Right hindlimb (tissue), 1 donor: Measurements from ENCODE around the gene FA2H.
A peak's percentile ranks its signal among the peaks of the same experiment; 100 is the strongest.
"Not testable (repeated sequence)": the region's sequence is repeated elsewhere in the genome, so short reads cannot be mapped to it uniquely, and the experiment has no call there.

ENCODE experiments used
- DNase-seq: peaks from one replicate; pipeline ENCODE4 v3.0.0-alpha.2; 2018

The FA2H gene

GRCh38 chr16:74774223-74775139, at the start of gene FA2H:
TSS of gene FA2H (minus strand) at chr16:74774820. CDS start at chr16:74774755, 65 bp downstream.
- DNase-seq = peak; percentile 77

- DNase-seq = no peak
Measured at GRCh38 chr16:74817851-74818250, 43.2 kb upstream of the FA2H start.

GRCh38 chr16:74813109-74813641, 38.6 kb upstream of the FA2H start:
- DNase-seq = peak; percentile 72

- DNase-seq = no peak
Measured at GRCh38 chr16:74811911-74812310, 37.3 kb upstream of the FA2H start.

- DNase-seq = not testable (repeated sequence)
Measured at GRCh38 chr16:74811216-74811615, 36.6 kb upstream of the FA2H start.

GRCh38 chr16:74807052-74807646, 32.5 kb upstream of the FA2H start:
- no peak for DNase-seq

GRCh38 chr16:74800216-74800871, 25.7 kb upstream of the FA2H start:
- no peak for DNase-seq

GRCh38 chr16:74797414-74797813, 22.8 kb upstream of the FA2H start:
- no peak for DNase-seq

GRCh38 chr16:74795104-74795503, 20.5 kb upstream of the FA2H start:
- no peak for DNase-seq

GRCh38 chr16:74794668-74795067, 20.0 kb upstream of the FA2H start:
- DNase-seq = no peak

GRCh38 chr16:74793571-74793970, 19.0 kb upstream of the FA2H start:
- DNase-seq = no peak

GRCh38 chr16:74792225-74792624, 17.6 kb upstream of the FA2H start:
- DNase-seq = no peak

GRCh38 chr16:74791749-74792148, 17.1 kb upstream of the FA2H start:
- DNase-seq = not testable (repeated sequence)

- no peak for DNase-seq
Measured at GRCh38 chr16:74788108-74788507, 13.5 kb upstream of the FA2H start.

GRCh38 chr16:74785031-74785430, 10.4 kb upstream of the FA2H start:
- no peak for DNase-seq

- no peak for DNase-seq
Measured at GRCh38 chr16:74778646-74779045, 4.0 kb upstream of the FA2H start.

- DNase-seq = no peak
Measured at GRCh38 chr16:74776926-74777325, 2.3 kb upstream of the FA2H start.

GRCh38 chr16:74775255-74775654, 635 bp upstream of the FA2H start:
- no peak for DNase-seq

GRCh38 chr16:74773446-74774222, 986 bp downstream of the FA2H start:
- no peak for DNase-seq

- DNase-seq = no peak
Measured at GRCh38 chr16:74771656-74772315, 2.8 kb downstream of the FA2H start.

GRCh38 chr16:74770831-74771526, 3.6 kb downstream of the FA2H start:
- DNase-seq = no peak
